Activated T-helper 1 cell treated with anti-CD3 and anti-CD28 coated beads, Interleukin-2, amount 50 U/mL, for 16 hours (primary cell): ENCODE data around the gene YY2.
"Not testable (repeated sequence)": the region's sequence is repeated elsewhere in the genome, so short reads cannot be mapped to it uniquely, and the experiment has no call there.

Experiments used
- DNase-seq, 2 donors: peaks; one replicate each; pipeline ENCODE4 v3.0.0-alpha.2; 2020; ENCODE audit warnings: low read depth in 1 of 2, low spot score in 1 of 2

Gene YY2

GRCh38 chrX:21874182-21874581 is 18.4 kb downstream of the YY2 start:
- DNase-seq = not testable (repeated sequence)

DNA sequence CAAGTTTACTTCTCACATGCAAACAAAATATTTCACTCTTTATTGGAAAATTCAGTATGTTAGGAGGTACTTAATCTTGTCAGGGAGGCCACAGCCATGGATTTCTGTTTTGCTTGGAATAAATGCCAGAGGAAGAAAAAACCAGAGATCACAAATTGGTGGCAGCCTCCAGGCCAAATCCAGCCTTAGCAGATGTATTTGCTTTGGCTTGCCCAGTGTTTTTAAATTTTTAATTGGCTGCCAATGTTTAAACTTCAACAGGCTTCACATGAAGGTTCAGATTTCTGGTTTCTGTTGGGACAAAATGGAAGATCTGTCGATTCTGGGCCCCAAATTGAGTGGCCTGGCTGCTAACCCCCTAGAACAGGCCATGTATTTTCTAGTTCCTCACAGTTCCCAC is 19.2 kb downstream of the YY2 start:
- no peak for DNase-seq

- DNase-seq = no peak
Observed at GRCh38 chrX:21881881-21882574, 26.2 kb downstream of the YY2 start.

DNA sequence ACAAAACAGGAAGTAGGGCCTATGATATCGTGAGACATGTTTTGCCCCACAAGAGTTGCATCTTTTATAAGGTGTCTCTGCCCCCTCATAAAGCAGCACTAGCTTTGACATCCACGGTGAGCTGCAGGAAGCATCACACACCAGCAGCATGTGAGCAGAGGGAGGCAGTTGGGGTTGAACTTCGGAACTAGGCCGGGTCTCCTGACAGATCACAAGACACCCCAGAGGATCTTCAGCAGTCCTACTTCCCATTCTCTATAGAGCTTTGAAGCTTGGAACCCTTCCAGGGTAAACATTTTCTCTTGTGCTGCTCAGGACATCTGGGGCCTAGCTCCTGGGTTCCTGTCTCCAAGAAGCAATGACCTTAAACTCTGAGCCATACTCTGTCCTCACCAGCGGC is 27.5 kb downstream of the YY2 start:
- no peak for DNase-seq

DNA sequence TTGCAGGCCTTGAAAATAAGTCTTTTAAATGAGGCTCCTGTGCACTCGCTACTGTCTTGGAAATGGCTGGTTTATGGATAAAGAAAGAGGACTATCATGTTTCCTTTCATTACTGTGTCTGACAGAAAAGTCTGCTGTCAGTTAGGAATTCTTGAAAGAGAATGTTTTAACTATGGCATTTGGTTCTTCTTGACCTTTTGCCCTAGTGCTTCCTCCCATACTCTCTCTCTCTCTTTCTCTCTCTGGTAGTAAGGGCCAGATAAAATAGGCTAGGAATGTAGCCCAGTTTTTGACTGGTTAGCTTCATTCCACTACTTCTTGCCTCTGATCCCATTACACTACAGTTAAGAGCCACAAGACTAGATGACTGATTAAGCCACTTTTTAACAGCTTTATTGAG is 29.8 kb downstream of the YY2 start:
- no peak for DNase-seq

DNA sequence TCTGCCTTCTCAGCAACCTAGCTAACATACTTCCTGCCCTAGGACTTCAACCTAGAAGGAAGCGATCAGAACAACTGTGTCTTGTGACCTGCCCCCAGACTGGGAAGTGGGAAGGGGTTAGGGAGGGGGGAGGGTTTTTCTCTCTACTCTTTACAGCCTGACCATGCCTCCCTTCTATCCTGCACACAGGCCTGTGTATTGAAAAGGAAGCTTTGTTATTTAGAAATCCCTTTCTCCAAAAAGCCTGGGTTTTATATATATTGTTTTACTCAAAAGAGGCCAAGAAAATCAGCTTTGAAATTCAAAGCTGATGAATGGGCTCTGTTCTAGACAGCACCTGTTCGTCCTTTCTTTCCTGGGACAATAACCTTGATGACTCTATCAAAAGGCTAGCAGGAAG is 49.5 kb downstream of the YY2 start:
- no peak for DNase-seq

DNA sequence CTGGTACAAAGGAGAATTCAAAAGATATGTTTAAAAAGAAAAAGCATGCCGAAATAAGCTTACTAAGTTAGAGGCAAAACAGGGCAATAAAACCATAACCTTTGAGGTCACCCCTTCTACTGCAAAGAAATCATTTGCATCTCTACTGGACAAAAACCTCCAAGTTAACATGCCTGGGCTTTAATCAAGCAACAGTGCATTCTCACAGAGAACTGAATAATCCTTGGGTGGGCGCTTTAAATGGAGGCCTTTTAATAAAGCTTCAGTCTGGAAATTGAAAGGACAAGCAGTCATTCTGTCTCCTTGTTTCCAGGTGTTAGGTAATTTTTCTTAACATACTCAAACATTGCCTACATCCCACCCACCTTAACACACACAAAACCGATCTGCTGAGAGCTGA is 50.2 kb downstream of the YY2 start:
- no peak for DNase-seq

- DNase-seq = no peak
Observed at GRCh38 chrX:21907260-21907659, 51.5 kb downstream of the YY2 start.
